Breast epithelium (tissue), 3 donors: ENCODE measurements around the gene LTK.

Experiments
- CTCF ChIP-seq, 3 donors: fragments of 450-650 bp; IDR thresholded peaks; one replicate each; pipeline ENCODE4 v1.5.1; 2016 to 2017; ENCODE audit warnings: antibody characterized with exemption in 3 of 3, mild to moderate bottlenecking in 3 of 3, moderate library complexity in 3 of 3
- POLR2A ChIP-seq: fragments of 450-650 bp; IDR thresholded peaks from one replicate; pipeline ENCODE4 v1.6.1; 2016; ENCODE audit warnings: antibody characterized with exemption, mild to moderate bottlenecking, moderate library complexity
- POLR2AphosphoS5 ChIP-seq, 3 donors: sonication (generic); formaldehyde crosslinking; IDR thresholded peaks; one replicate each; pipeline ENCODE4 v1.6.1; 2017; ENCODE audit warnings: antibody characterized with exemption in 3 of 3

- TF ChIP-seq CTCF (IDR thresholded peaks at IDR 0.05) = no peak
- TF ChIP-seq POLR2AphosphoS5 (IDR thresholded peaks at IDR 0.05) = no peak
- no peak for TF ChIP-seq POLR2A
These were observed 48.6 kb downstream of the LTK start for GRCh38 chr15:41464889-41465580.
